ENCODE data around the gene MAG. TPM values are rescaled to one million over a fixed set of nuclear protein-coding genes. Genes with fewer than 3 reads are reported as not detected.

The MAG gene
- polyA plus RNA-seq, 1 experiment: not detected

DNA sequence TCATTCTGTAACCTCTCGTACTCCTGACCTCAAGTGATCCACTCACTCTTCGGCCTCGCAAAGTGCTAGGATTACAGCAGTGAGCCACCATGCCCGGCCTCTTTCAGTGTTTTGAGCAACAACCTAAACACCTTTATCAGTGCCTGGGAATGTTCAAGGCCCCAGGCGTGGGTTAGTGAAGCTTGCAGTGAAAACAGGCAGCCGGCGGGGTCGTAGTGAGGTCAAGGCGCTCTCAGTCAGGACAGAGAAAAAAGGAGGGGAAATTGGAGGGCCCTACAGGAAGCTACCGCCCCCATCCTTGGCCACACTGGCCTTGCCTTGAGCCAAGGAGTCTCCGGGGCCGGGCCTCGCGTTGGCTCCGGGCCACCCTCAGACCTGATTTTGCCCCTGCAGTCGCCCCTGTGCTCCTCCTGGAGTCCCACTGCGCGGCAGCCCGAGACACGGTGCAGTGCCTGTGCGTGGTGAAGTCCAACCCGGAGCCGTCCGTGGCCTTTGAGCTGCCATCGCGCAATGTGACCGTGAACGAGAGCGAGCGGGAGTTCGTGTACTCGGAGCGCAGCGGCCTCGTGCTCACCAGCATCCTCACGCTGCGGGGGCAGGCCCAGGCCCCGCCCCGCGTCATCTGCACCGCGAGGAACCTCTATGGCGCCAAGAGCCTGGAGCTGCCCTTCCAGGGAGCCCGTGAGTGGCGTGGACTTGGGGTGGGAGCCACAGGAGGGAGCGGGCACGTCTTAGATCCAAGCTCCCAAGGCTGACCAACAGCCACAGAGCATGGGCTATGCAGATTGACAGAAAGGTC, 17.7 kb downstream of the MAG start:
- ChIA-PET POLR2A (no interaction called here), CTCF (no interaction called here)
- Histone ChIP-seq H3K36me3 (ENCODE audit: control insufficient read depth, insufficient read depth, low read length) (no peaks in the 10 kb centered on the region), H3K4me3 (ENCODE audit: low read depth, low read length) (no peak overlapping the region), H3K27me3 (ENCODE audit: control insufficient read depth, insufficient read depth, low read length) (no peaks in the 10 kb centered on the region)
- TF ChIP-seq CTCF (IDR thresholded peaks at IDR 0.05; ENCODE audit: insufficient read depth, low read depth, low read length): no peak
- DNase-seq (ENCODE audit: low read depth): no peak

- CTCF ChIA-PET: no interaction called here
Observed at GRCh38 chr19:35310331-35310730, 18.4 kb downstream of the MAG start.

GRCh38 chr19:35310811-35311465, 19.0 kb downstream of the MAG start:
- no peaks in the 10 kb centered on the region for H3K36me3 ChIP-seq (ENCODE audit: control insufficient read depth, insufficient read depth, low read length)
- no peaks in the 10 kb centered on the region for H3K27me3 ChIP-seq (ENCODE audit: control insufficient read depth, insufficient read depth, low read length)
- no peak overlapping the region for H3K4me3 ChIP-seq (ENCODE audit: low read depth, low read length)
- ChIA-PET CTCF (interaction anchor here (0.7 kb wide), 1 partner anchor 19 kb away, joined by 4 read pairs; no protein-coding TSS in a partner anchor), POLR2A (no interaction called here)
- DNase-seq (ENCODE audit: low read depth): no peak
- no peak for TF ChIP-seq CTCF (IDR thresholded peaks at IDR 0.05; ENCODE audit: insufficient read depth, low read depth, low read length)

More at GRCh38 chr19:35310331-35310730, 18.4 kb downstream of the MAG start:
- Histone ChIP-seq H3K4me3 (ENCODE audit: low read depth, low read length) (no peak overlapping the region), H3K36me3 (ENCODE audit: control insufficient read depth, insufficient read depth, low read length) (no peaks in the 10 kb centered on the region), H3K27me3 (ENCODE audit: control insufficient read depth, insufficient read depth, low read length) (no peaks in the 10 kb centered on the region)
- DNase-seq (ENCODE audit: low read depth): no peak
- POLR2A ChIA-PET: no interaction called here
- TF ChIP-seq CTCF (IDR thresholded peaks at IDR 0.05; ENCODE audit: insufficient read depth, low read depth, low read length): no peak

DNA sequence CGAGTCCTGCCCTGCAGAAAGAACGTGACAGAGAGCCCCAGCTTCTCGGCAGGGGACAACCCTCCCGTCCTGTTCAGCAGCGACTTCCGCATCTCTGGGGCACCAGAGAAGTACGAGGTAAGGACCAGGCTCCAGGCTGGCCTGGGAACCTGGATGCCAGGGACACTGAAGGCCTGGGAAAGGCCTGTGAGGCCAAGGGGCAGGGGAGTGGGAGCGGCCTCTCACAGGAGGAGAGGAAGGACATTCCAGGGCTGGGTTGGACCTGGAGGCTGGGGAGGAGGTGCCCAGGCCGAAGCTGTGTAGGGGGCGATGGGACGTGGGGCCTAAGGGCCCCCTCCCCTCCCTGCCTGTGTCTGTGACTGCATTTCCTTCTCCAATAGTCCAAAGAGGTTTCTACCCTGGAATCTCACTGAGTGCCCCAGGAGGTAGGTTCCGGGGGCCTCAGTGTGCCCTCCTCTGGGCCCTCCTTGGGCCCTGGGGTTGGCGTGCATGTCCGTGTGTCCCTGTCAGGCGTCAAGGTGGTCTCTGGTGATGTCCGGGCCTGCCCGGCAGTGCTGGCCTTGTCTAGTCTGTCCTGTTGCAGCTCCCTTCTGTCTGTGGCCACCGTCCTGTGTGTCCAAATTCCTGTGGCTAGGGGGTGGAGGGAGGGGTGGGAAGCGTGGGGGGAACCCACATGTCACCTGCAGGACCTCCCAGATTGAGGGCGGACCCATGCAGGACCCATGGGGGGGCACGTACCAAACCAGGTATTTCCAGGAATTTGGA, 20.1 kb downstream of the MAG start:
- DNase-seq (ENCODE audit: low read depth): no peak
- no peak for TF ChIP-seq CTCF (IDR thresholded peaks at IDR 0.05; ENCODE audit: insufficient read depth, low read depth, low read length)
- POLR2A ChIA-PET: no interaction called here
- Histone ChIP-seq H3K4me3 (ENCODE audit: low read depth, low read length) (no peak overlapping the region), H3K36me3 (ENCODE audit: control insufficient read depth, insufficient read depth, low read length) (no peaks in the 10 kb centered on the region), H3K27me3 (ENCODE audit: control insufficient read depth, insufficient read depth, low read length) (no peaks in the 10 kb centered on the region)
- CTCF ChIA-PET: no interaction called here

DNA sequence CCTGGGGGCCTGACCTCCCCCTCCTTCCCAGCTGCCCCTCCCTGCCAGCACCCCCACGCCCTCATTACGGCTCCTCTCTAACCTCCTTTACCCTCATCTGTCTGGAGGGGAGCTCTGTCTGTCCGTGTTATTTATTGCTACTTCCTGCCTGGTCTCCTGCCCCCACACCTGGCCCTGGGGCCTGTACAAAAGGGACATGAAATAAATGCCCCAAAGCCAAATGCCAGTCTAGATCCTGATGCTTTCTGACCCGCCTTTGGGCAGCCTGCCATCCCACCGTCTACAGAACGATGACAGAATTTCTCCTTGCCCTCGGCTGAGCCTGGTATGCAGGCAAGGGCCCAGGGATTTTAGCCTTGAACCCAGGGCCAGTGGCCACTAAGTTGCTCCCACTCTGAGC, 21.6 kb downstream of the MAG start:
- ChIA-PET POLR2A (no interaction called here), CTCF (interaction anchor here (0.8 kb wide), 1 partner anchor 432 kb away, joined by 4 read pairs; the partner anchor contains the start of gene PSENEN)
- DNase-seq (ENCODE audit: low read depth): no peak
- Histone ChIP-seq H3K36me3 (ENCODE audit: control insufficient read depth, insufficient read depth, low read length) (no peaks in the 10 kb centered on the region), H3K4me3 (ENCODE audit: low read depth, low read length) (no peak overlapping the region), H3K27me3 (ENCODE audit: control insufficient read depth, insufficient read depth, low read length) (no peaks in the 10 kb centered on the region)
- TF ChIP-seq CTCF (IDR thresholded peaks at IDR 0.05; ENCODE audit: insufficient read depth, low read depth, low read length): no peak
